Upper lobe of left lung (tissue), 4 donors: Measurements from ENCODE around the gene BLID.

ENCODE experiments used
- EP300 ChIP-seq, 4 donors: sonication (generic); formaldehyde crosslinking; IDR thresholded peaks; one replicate each; pipeline ENCODE4 v1.5.1; 2017; ENCODE audit warnings: antibody characterized with exemption in 4 of 4, control low read depth in 2 of 4
- POLR2A ChIP-seq, 4 donors: fragments of 450-650 bp; IDR thresholded peaks; one replicate each; pipeline ENCODE4 v1.5.1; 2016 to 2017; ENCODE audit warnings: antibody characterized with exemption in 4 of 4, mild to moderate bottlenecking in 2 of 4
- POLR2AphosphoS5 ChIP-seq, 2 donors: sonication (generic); formaldehyde crosslinking; IDR thresholded peaks; one replicate each; pipeline ENCODE4 v1.5.1; 2017; ENCODE audit warnings: antibody characterized with exemption in 2 of 2
- TF ChIP-seq, protein P1 (sequence below), 6 experiments: fragments of 450-650 bp in 4 of 6; fragments of 200-600 bp in 2 of 6; sonication (generic) in 2 of 6; IDR thresholded peaks; one replicate each; pipeline ENCODE4 v1.5.1; 2016 to 2019; ENCODE audit warnings: antibody characterized with exemption in 6 of 6

GRCh38 chr11:122114976-122115375 is 1.0 kb downstream of the BLID start:
- TF ChIP-seq POLR2AphosphoS5 (IDR thresholded peaks at IDR 0.05) (no peak), POLR2A (IDR thresholded peaks at IDR 0.05) (no peak), EP300 (IDR thresholded peaks at IDR 0.05) (no peak)
- TF ChIP-seq, protein P1, sequence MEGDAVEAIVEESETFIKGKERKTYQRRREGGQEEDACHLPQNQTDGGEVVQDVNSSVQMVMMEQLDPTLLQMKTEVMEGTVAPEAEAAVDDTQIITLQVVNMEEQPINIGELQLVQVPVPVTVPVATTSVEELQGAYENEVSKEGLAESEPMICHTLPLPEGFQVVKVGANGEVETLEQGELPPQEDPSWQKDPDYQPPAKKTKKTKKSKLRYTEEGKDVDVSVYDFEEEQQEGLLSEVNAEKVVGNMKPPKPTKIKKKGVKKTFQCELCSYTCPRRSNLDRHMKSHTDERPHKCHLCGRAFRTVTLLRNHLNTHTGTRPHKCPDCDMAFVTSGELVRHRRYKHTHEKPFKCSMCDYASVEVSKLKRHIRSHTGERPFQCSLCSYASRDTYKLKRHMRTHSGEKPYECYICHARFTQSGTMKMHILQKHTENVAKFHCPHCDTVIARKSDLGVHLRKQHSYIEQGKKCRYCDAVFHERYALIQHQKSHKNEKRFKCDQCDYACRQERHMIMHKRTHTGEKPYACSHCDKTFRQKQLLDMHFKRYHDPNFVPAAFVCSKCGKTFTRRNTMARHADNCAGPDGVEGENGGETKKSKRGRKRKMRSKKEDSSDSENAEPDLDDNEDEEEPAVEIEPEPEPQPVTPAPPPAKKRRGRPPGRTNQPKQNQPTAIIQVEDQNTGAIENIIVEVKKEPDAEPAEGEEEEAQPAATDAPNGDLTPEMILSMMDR (IDR thresholded peaks at IDR 0.05) = no peak
